ENCODE data around the gene RBM23. TPM values are rescaled to one million over a fixed set of nuclear protein-coding genes. Genes with fewer than 3 reads are reported as not detected.

Gene RBM23
- total RNA-seq, 1 experiment from 2014 or later = 57.6 TPM

GRCh38 chr14:22872033-22872832, 46.7 kb downstream of the RBM23 start:
- CTCF ChIA-PET = interaction anchor here (0.5 to 13.4 kb wide), 37 partner anchors 10 to 1362 kb away, joined by 3 to 154 read pairs (median 4); partner anchors contain the start of genes PRMT5, RBM23 and REM2

DNA sequence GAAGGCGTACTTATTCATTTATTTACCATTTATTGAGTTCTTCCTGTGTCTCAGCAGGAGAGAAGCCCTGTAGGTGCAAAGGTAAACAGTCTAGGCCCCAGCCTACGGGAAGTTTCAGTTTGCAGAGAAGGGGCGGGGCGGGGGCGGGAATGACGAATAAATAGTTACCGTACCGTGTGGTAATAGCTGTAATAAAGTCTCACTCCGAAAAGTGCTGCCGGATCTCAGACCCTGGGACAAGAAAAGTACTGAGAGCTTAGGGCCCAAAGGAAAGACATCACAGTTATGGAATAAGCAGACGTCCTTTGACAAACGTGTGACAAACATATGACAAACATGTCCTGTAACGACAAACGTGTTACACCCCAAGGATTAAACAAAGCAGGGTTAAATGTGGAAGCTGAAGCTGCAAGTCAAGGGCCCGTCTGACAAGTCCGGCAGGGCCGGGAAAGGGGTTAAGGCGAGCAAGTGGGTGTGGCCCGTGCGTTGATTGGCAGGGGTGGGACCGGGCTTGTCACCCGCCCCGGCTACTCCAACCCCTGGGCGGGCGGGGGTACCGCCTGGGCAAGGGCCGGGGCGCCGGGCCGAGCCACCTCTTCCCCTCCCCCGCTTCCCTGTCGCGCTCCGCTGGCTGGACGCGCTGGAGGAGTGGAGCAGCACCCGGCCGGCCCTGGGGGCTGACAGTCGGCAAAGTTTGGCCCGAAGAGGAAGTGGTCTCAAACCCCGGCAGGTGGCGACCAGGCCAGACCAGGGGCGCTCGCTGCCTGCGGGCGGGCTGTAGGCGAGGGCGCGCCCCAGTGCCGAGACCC, 47.5 kb downstream of the RBM23 start, which contains the start of gene LRP10:
TSS of gene LRP10 (plus strand) at position 517 of the 809 bp plus-strand sequence. CDS start 564 bp downstream, outside the sequence.
- peak within 1 kb of the TSS; percentile 99 for H3K27ac Mint-ChIP-seq (ENCODE audit: low read depth, unreplicated experiment)
- DNase-seq (ENCODE audit: unreplicated experiment) = peak; percentile 91
- H3K9me3 Mint-ChIP-seq (ENCODE audit: unreplicated experiment) = no peaks in the 10 kb centered on the region
- TF ChIP-seq CTCF (IDR thresholded peaks at IDR 0.05; ENCODE audit: unreplicated experiment) = no peak
- ChIA-PET CTCF (interaction anchor here (0.5 to 13.4 kb wide), 23 partner anchors 9 to 1361 kb away, joined by 3 to 154 read pairs (median 4); partner anchors contain the start of gene REM2), POLR2A (interaction anchor here (0.6 to 5.2 kb wide), 40 partner anchors 14 to 334 kb away, joined by 3 to 116 read pairs (median 4); partner anchors contain the start of genes ACIN1, AJUBA, C14orf119 and HAUS4)
- H3K4me1 Mint-ChIP-seq (ENCODE audit: insufficient read depth, unreplicated experiment) = peaks cover 20% of the 10 kb centered on the region
- intact Hi-C loops (cut with micrococcal nuclease) = loop anchor here (1.0 to 5.0 kb wide), 5 partner anchors 16 to 111 kb away; partner anchors contain the start of genes AJUBA, MMP14 and PRMT5
- H3K36me3 Mint-ChIP-seq (ENCODE audit: insufficient read depth, unreplicated experiment) = peaks cover 32% of the 10 kb centered on the region
- no peaks in the 10 kb centered on the region for H3K27me3 Mint-ChIP-seq (ENCODE audit: insufficient read depth, unreplicated experiment)
- BruUV-seq (replicated peaks) = no TSS peak
- H3K4me3 Mint-ChIP-seq (ENCODE audit: unreplicated experiment) = peak within 1 kb of the TSS; percentile 79

More at GRCh38 chr14:22872033-22872832, 46.7 kb downstream of the RBM23 start:
- peak overlapping the region; percentile 79 for H3K4me3 Mint-ChIP-seq (ENCODE audit: unreplicated experiment)
- intact Hi-C loops (cut with micrococcal nuclease) = loop anchor here (1.0 to 5.0 kb wide), 5 partner anchors 15 to 111 kb away; partner anchors contain the start of genes AJUBA, MMP14 and PRMT5
- POLR2A ChIA-PET = interaction anchor here (0.6 to 5.2 kb wide), 27 partner anchors 14 to 335 kb away, joined by 3 to 116 read pairs (median 5); partner anchors contain the start of genes ACIN1, AJUBA, C14orf119 and HAUS4
- peaks cover 20% of the 10 kb centered on the region for H3K4me1 Mint-ChIP-seq (ENCODE audit: insufficient read depth, unreplicated experiment)
- no peaks in the 10 kb centered on the region for H3K9me3 Mint-ChIP-seq (ENCODE audit: unreplicated experiment)
- peak; percentile 81 for TF ChIP-seq CTCF (IDR thresholded peaks at IDR 0.05; ENCODE audit: unreplicated experiment)
- H3K27ac Mint-ChIP-seq (ENCODE audit: low read depth, unreplicated experiment) = peak overlapping the region; percentile 91
- peak; percentile 90 for DNase-seq (ENCODE audit: unreplicated experiment)
- BruUV-seq (replicated peaks) = TSS peak; percentile 32
- peaks cover 33% of the 10 kb centered on the region for H3K36me3 Mint-ChIP-seq (ENCODE audit: insufficient read depth, unreplicated experiment)
- no peaks in the 10 kb centered on the region for H3K27me3 Mint-ChIP-seq (ENCODE audit: insufficient read depth, unreplicated experiment)

DNA sequence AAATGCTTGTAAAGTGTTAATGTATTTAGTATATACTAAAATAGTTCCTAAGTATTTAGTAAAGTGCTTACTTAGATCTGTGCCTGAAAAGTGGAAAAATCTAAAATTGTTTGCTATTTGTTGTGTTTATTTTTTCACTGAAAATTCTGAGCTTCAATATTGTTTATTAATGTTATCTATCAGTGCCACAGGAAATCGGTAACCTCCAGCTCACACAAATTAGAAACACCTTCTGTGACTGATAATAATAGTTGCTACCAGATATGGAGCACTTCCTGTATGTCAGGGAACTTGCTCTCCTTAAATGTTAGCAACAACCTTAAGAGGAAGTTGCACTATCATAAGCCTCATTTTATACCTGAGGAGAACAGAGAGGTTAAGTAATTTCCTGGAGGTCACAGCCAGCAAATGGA, 48.1 kb downstream of the RBM23 start:
- CTCF ChIA-PET = interaction anchor here (0.7 to 13.4 kb wide), 12 partner anchors 9 to 314 kb away, joined by 3 to 154 read pairs (median 15); partner anchors contain the start of gene REM2
- peak overlapping the region; percentile 79 for H3K4me3 Mint-ChIP-seq (ENCODE audit: unreplicated experiment)
- no peak for DNase-seq (ENCODE audit: unreplicated experiment)
- H3K36me3 Mint-ChIP-seq (ENCODE audit: insufficient read depth, unreplicated experiment) = peaks cover 27% of the 10 kb centered on the region
- intact Hi-C loops (cut with micrococcal nuclease) = loop anchor here (5.0 kb wide), 1 partner anchor 34 kb away; the partner anchor contains the start of gene MMP14
- peaks cover 20% of the 10 kb centered on the region for H3K4me1 Mint-ChIP-seq (ENCODE audit: insufficient read depth, unreplicated experiment)
- no peaks in the 10 kb centered on the region for H3K9me3 Mint-ChIP-seq (ENCODE audit: unreplicated experiment)
- no peaks in the 10 kb centered on the region for H3K27me3 Mint-ChIP-seq (ENCODE audit: insufficient read depth, unreplicated experiment)
- BruUV-seq (replicated peaks) = TSS peak; percentile 67
- TF ChIP-seq CTCF (IDR thresholded peaks at IDR 0.05; ENCODE audit: unreplicated experiment) = no peak
- peak overlapping the region; percentile 99 for H3K27ac Mint-ChIP-seq (ENCODE audit: low read depth, unreplicated experiment)
- POLR2A ChIA-PET = interaction anchor here (0.6 to 5.2 kb wide), 33 partner anchors 13 to 314 kb away, joined by 3 to 116 read pairs (median 5); partner anchors contain the start of genes ACIN1, AJUBA, C14orf119 and HAUS4

Measured in MCF 10A (cell line).